Adrenal gland (tissue), 5 donors: ENCODE measurements around the gene TGFBRAP1.

ENCODE experiments used
- CTCF ChIP-seq, 6 experiments: fragments of 450-650 bp in 4 of 6; fragments of 200-600 bp in 2 of 6; sonication (generic) in 1 of 6; IDR thresholded peaks; 1 replicate in 5 of 6; 2 replicates in 1 of 6; pipeline versions ENCODE4 v1.5.1 to v1.8.0; 2016 to 2021; ENCODE audit warnings: antibody characterized with exemption in 6 of 6, mild to moderate bottlenecking in 2 of 6, moderate library complexity in 1 of 6
- POLR2A ChIP-seq, 2 donors: fragments of 450-650 bp; IDR thresholded peaks; one replicate each; pipeline ENCODE4 v1.6.1; 2017; ENCODE audit warnings: antibody characterized with exemption in 2 of 2, mild to moderate bottlenecking in 2 of 2, moderate library complexity in 1 of 2
- donor health status: DM: no; HTN: no; CAD: no.

GRCh38 chr2:105377871-105378270 lies 48.3 kb upstream of the TGFBRAP1 start:
- TF ChIP-seq CTCF (IDR thresholded peaks at IDR 0.05) (peak in 1 of 6 experiments; percentile 17), POLR2A (IDR thresholded peaks at IDR 0.05) (no peak)
